NT2/D1 (cell line): ENCODE data around the gene ZNF581.

Source experiments
- SUZ12 ChIP-seq: IDR thresholded peaks from 2 replicates; pipeline ENCODE4 v1.6.1; 2011; ENCODE audit not compliant: insufficient read length, insufficient read depth; ENCODE audit errors: extremely low read depth
- YY1 ChIP-seq: IDR thresholded peaks from 2 replicates; pipeline ENCODE4 v1.6.1; 2011; ENCODE audit not compliant: insufficient read length, insufficient read depth
- ZNF274 ChIP-seq: IDR thresholded peaks from 2 replicates; pipeline ENCODE4 v1.6.1; 2011; ENCODE audit warnings: mild to moderate bottlenecking, low read depth, low read length

- TF ChIP-seq YY1 (no peak), ZNF274 (no peak), SUZ12 (no peak)
Observed at GRCh38 chr19:55651236-55651635, 7.8 kb downstream of the ZNF581 start.
